Measurements from ENCODE around the gene OGG1.

GRCh38 chr3:9779075-9779593 is 29.4 kb downstream of the OGG1 start:
- TF ChIP-seq, protein P1, sequence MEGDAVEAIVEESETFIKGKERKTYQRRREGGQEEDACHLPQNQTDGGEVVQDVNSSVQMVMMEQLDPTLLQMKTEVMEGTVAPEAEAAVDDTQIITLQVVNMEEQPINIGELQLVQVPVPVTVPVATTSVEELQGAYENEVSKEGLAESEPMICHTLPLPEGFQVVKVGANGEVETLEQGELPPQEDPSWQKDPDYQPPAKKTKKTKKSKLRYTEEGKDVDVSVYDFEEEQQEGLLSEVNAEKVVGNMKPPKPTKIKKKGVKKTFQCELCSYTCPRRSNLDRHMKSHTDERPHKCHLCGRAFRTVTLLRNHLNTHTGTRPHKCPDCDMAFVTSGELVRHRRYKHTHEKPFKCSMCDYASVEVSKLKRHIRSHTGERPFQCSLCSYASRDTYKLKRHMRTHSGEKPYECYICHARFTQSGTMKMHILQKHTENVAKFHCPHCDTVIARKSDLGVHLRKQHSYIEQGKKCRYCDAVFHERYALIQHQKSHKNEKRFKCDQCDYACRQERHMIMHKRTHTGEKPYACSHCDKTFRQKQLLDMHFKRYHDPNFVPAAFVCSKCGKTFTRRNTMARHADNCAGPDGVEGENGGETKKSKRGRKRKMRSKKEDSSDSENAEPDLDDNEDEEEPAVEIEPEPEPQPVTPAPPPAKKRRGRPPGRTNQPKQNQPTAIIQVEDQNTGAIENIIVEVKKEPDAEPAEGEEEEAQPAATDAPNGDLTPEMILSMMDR (IDR thresholded peaks at IDR 0.05), result no peak
- TF ChIP-seq POLR2AphosphoS5 (IDR thresholded peaks at IDR 0.05), result no peak
